ENCODE data around the gene HPCA.
A peak's percentile ranks its signal among the peaks of the same experiment; 100 is the strongest.

The HPCA gene

GRCh38 chr1:32871364-32872191 is 14.7 kb upstream of the HPCA start:
- no peak for DNase-seq

GRCh38 chr1:32872192-32872460 is 14.2 kb upstream of the HPCA start:
- DNase-seq = no peak

- no peak for DNase-seq
Measured at GRCh38 chr1:32873484-32873883, 12.8 kb upstream of the HPCA start.

- DNase-seq = no peak
Measured at GRCh38 chr1:32874860-32875752, 11.2 kb upstream of the HPCA start.

- DNase-seq = peak; percentile 41
Measured at GRCh38 chr1:32876341-32877210, 9.7 kb upstream of the HPCA start.

GRCh38 chr1:32877211-32878110 is 8.8 kb upstream of the HPCA start:
- no peak for DNase-seq

GRCh38 chr1:32878183-32878582 is 8.1 kb upstream of the HPCA start:
- no peak for DNase-seq

GRCh38 chr1:32878637-32879041 is 7.7 kb upstream of the HPCA start:
- no peak for DNase-seq

GRCh38 chr1:32881291-32881690 is 5.0 kb upstream of the HPCA start:
- DNase-seq = no peak

- DNase-seq = no peak
Measured at GRCh38 chr1:32881871-32882850, 4.1 kb upstream of the HPCA start.

GRCh38 chr1:32883338-32884031 is 2.8 kb upstream of the HPCA start:
- no peak for DNase-seq

- DNase-seq = no peak
Measured at GRCh38 chr1:32884032-32884372, 2.3 kb upstream of the HPCA start.

- no peak for DNase-seq
Measured at GRCh38 chr1:32884726-32885125, 1.6 kb upstream of the HPCA start.

- no peak for DNase-seq
Measured at GRCh38 chr1:32885676-32886003, 651 bp upstream of the HPCA start.

- DNase-seq = no peak
Measured at GRCh38 chr1:32886828-32887414, 630 bp downstream of the HPCA start.

- DNase-seq = no peak
Measured at GRCh38 chr1:32887623-32888022, 1.3 kb downstream of the HPCA start.

GRCh38 chr1:32888134-32888533 is 1.8 kb downstream of the HPCA start:
- no peak for DNase-seq

- no peak for DNase-seq
Measured at GRCh38 chr1:32888677-32889420, 2.6 kb downstream of the HPCA start.

- no peak for DNase-seq
Measured at GRCh38 chr1:32889731-32890278, 3.5 kb downstream of the HPCA start.
